Gastroesophageal sphincter (tissue), 3 donors: ENCODE data around the gene PELO.

ENCODE experiments used
- EP300 ChIP-seq: sonication (generic); formaldehyde crosslinking; IDR thresholded peaks from one replicate; pipeline ENCODE4 v1.6.1; 2017; ENCODE audit warnings: antibody characterized with exemption, mild to moderate bottlenecking
- POLR2A ChIP-seq, 2 donors: fragments of 450-650 bp; IDR thresholded peaks; one replicate each; pipeline ENCODE4 v1.6.1; 2017; ENCODE audit warnings: antibody characterized with exemption in 2 of 2, mild to moderate bottlenecking in 2 of 2, moderate library complexity in 1 of 2
- POLR2AphosphoS5 ChIP-seq: sonication (generic); formaldehyde crosslinking; IDR thresholded peaks from one replicate; pipeline ENCODE4 v1.6.1; 2017; ENCODE audit warnings: antibody characterized with exemption
- TF ChIP-seq, protein P1 (sequence below), 4 experiments: fragments of 200-600 bp in 2 of 4; fragments of 450-650 bp in 2 of 4; sonication (generic) in 1 of 4; IDR thresholded peaks; one replicate each; pipeline ENCODE4 v1.5.1; 2017 to 2019; ENCODE audit warnings: antibody characterized with exemption in 4 of 4, mild to moderate bottlenecking in 2 of 4, moderate library complexity in 2 of 4

DNA sequence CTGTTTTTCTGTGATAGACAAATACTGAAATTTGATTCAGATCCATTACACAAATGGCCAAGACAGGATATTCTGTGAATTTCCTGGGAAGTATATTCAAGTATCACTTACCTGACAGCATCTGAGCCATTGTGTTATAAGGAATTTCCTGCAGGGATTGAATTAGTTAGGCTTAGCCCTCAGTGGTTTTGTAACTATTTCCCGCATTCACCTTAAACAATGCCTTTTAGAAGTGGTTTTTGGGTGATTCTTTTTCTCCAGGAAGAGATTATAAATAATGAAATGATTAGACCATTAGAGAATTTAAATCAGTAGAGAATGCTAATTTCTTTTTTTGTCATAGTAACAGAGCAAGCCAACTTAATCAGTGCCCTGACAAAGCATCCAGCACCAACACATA lies 30.6 kb downstream of the PELO start:
- no peak for TF ChIP-seq POLR2A (IDR thresholded peaks at IDR 0.05)
- TF ChIP-seq, protein P1, sequence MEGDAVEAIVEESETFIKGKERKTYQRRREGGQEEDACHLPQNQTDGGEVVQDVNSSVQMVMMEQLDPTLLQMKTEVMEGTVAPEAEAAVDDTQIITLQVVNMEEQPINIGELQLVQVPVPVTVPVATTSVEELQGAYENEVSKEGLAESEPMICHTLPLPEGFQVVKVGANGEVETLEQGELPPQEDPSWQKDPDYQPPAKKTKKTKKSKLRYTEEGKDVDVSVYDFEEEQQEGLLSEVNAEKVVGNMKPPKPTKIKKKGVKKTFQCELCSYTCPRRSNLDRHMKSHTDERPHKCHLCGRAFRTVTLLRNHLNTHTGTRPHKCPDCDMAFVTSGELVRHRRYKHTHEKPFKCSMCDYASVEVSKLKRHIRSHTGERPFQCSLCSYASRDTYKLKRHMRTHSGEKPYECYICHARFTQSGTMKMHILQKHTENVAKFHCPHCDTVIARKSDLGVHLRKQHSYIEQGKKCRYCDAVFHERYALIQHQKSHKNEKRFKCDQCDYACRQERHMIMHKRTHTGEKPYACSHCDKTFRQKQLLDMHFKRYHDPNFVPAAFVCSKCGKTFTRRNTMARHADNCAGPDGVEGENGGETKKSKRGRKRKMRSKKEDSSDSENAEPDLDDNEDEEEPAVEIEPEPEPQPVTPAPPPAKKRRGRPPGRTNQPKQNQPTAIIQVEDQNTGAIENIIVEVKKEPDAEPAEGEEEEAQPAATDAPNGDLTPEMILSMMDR (IDR thresholded peaks at IDR 0.05), result no peak
- TF ChIP-seq EP300, result no peak
- no peak for TF ChIP-seq POLR2AphosphoS5
